Aorta (tissue), 5 donors: Measurements from ENCODE around the gene NTNG2. TPM values are rescaled to one million over a fixed set of nuclear protein-coding genes. Genes with fewer than 3 reads are reported as not detected.

Experiments used
- ATAC-seq: fragments of 200-7000 bp; cut with Tn5 transposase; one replicate; pipeline ENCODE4 v1.9.1; 2022; ENCODE audit warnings: moderate library complexity; ENCODE audit not compliant: low FRiP score
- DNase-seq, 2 donors: peaks; one replicate each; pipeline ENCODE4 v3.0.0-alpha.2; 2020
- H3K27ac ChIP-seq, 2 donors: one replicate each; pipeline ENCODE4 v1.5.1; 2013; ENCODE audit warnings: low read length in 2 of 2, mild to moderate bottlenecking in 2 of 2, moderate library complexity in 2 of 2, control low read depth in 1 of 2, inconsistent platforms in 1 of 2, low read depth in 1 of 2
- H3K27me3 ChIP-seq, 2 donors: one replicate each; pipeline ENCODE4 v1.6.1; 2013; ENCODE audit warnings: control low read depth in 1 of 2, low read length in 1 of 2, mild to moderate bottlenecking in 1 of 2, moderate library complexity in 1 of 2; ENCODE audit not compliant: insufficient read depth in 2 of 2, control insufficient read depth in 1 of 2
- H3K36me3 ChIP-seq, 2 donors: one replicate each; pipeline ENCODE4 v1.6.1; 2013; ENCODE audit warnings: control low read depth in 1 of 2, low read length in 1 of 2, mild to moderate bottlenecking in 1 of 2; ENCODE audit not compliant: insufficient read depth in 2 of 2, control insufficient read depth in 1 of 2
- H3K4me1 ChIP-seq, 2 donors: one replicate each; pipeline ENCODE4 v1.6.1; 2013; ENCODE audit warnings: low read length in 2 of 2, control low read depth in 1 of 2, mild to moderate bottlenecking in 1 of 2, moderate library complexity in 1 of 2; ENCODE audit not compliant: insufficient read depth in 2 of 2, control insufficient read depth in 1 of 2
- H3K4me3 ChIP-seq, 2 donors: one replicate each; pipeline ENCODE4 v1.5.1; 2013; ENCODE audit warnings: low read length in 2 of 2, control low read depth in 1 of 2, mild to moderate bottlenecking in 1 of 2
- H3K9me3 ChIP-seq: one replicate; pipeline ENCODE4 v1.6.1; 2013; ENCODE audit warnings: mild to moderate bottlenecking, low read length; ENCODE audit not compliant: control insufficient read depth
- WGBS, 2 donors: extraction: QIAGEN DNeasy Blood & Tissue Kit; methylation state at CpG; one replicate each; pipeline ENCODE4 v1.1.7; 2013; 5-methylcytosine and 5-hydroxymethylcytosine counted together
- intact Hi-C, 2 donors: fragments of 100-400 bp; cut with DNase I; formaldehyde crosslinking; loops; one replicate each; pipeline versions ENCODE4 v1.14.2 to v1.15.0; 2022
- long read RNA-seq, 2 donors: library from polyadenylated mRNA; unstranded; transcript quantifications; one replicate each; pipeline ENCODE4 v2.0.0, GENCODE V29; 2020 to 2021
- polyA plus RNA-seq, 2 donors: library from polyadenylated mRNA; stranded (reverse); fragments of 200-250 nt; gene quantifications; one replicate each; pipeline ENCODE4 v1.2.3, GENCODE V29; 2013
- total RNA-seq, 2 donors: library from RNA; stranded (reverse); fragmentation: NEBNext Ultra II Directional; extraction: Animal tissue kit (Norgen Biotek cat#: 25700); gene quantifications; one replicate each; pipeline ENCODE4 v1.2.1, GENCODE V29; 2021
- donor health status: healthy with polysubstance abuse.
- donor health status: Bipolar disorder and iron deficiency.
- donor health status: DM: no; HTN: no; CAD: no.
- donor health status: DM: no; HTN: no; CAD: no.
- donor health status: DM: yes; HTN: yes; CAD: no.

Gene NTNG2, protein sequence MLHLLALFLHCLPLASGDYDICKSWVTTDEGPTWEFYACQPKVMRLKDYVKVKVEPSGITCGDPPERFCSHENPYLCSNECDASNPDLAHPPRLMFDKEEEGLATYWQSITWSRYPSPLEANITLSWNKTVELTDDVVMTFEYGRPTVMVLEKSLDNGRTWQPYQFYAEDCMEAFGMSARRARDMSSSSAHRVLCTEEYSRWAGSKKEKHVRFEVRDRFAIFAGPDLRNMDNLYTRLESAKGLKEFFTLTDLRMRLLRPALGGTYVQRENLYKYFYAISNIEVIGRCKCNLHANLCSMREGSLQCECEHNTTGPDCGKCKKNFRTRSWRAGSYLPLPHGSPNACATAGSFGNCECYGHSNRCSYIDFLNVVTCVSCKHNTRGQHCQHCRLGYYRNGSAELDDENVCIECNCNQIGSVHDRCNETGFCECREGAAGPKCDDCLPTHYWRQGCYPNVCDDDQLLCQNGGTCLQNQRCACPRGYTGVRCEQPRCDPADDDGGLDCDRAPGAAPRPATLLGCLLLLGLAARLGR
- total RNA-seq (1 to 10 TPM; 1.8 to 5.3 TPM), polyA plus RNA-seq (under 1 TPM; 0.25 to 0.33 TPM)
- long read RNA-seq, donor 1: 0 reads
- long read RNA-seq, donor 2, full-length matches to known transcripts: 1 of 2 reads
- long read RNA-seq, donor 2, partial matches to known transcripts: 0 of 2 reads
- long read RNA-seq, donor 2, other reads (novel, unspliced or antisense): 1 of 2 reads

DNA sequence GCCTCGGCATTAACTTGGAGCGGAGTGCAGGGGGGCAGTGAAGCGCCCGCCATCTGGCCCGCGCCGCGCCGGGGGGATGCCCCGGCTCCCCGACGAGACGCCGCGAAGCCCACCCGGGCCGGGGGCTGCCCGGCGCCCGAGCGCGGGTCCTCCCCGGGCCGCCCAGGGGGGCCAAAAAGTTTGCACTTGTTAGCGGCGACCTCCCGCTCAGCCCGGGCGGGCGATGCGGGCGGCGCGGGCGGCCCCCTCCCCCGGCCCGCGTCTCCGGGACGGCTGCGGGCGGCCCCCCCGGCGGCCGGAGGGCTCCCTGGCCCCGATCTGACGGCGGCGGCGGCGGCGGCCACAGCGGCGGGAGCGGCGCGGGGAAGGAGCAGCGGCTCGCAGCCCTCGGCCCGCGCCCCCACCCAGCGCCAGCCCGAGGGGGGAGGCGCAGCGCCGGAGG, at the start of gene NTNG2:
NTNG2 (plus strand) TSS at position 316 of the 442 bp plus-strand sequence. CDS start 4,774 bp downstream, outside the sequence.
- intact Hi-C loops: loop anchor here in 1 of 2 donors (5.0 kb wide), 2 partner anchors 76 to 394 kb away; no protein-coding TSS in a partner anchor

DNA sequence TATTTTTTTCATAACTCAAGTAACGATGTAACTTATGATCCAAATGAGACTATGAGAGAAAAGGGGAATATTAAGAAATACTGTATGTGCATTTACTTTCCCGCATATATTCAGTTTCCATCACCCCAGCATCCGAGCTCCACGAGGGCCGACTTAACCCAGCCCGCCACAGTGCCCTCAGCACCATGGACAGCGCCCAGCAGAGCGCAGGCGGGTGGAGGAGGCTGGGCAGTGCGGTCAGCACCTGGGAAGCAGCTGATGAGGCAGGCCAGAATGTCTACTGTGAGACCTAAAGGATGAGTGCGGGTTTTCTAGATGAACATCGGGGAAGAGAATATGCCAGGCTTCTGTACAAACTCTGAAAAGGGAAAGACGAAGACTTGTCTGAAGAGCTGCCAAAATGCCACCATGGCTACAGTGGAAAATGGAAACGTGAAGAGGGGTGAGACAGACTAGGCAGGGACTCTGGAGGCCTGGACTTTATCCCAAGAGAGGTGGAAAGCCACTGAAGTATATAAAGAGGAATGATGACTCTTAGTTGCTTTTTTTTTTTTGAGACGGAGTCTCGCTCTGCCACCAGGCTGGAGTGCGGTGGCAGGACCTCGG, 47.7 kb upstream of the NTNG2 start:
- ATAC-seq: no peak
- Histone ChIP-seq H3K27me3 (peaks cover 0 to 2% of the 10 kb centered on the region in 2 donors), H3K27ac (no peak overlapping the region), H3K36me3 (no peaks in the 10 kb centered on the region), H3K9me3 (peaks cover 3% of the 10 kb centered on the region), H3K4me3 (no peak overlapping the region), H3K4me1 (no peaks in the 10 kb centered on the region)
- peak; percentile 63 to 87 for DNase-seq
- WGBS, 2 donors: 31 to 32% methylated on average over 18 of the region's 18 CpGs
- intact Hi-C loops: no loop called here

More for the DNA sequence above, at the start of gene NTNG2:
- H3K27me3 ChIP-seq: no peaks in the 10 kb centered on the region
- H3K4me3 ChIP-seq: peak within 1 kb of the TSS; percentile 81
- no peak for DNase-seq
- no peaks in the 10 kb centered on the region for H3K9me3 ChIP-seq
- no peak for ATAC-seq
- H3K36me3 ChIP-seq: no peaks in the 10 kb centered on the region
- 0 to 1% methylated on average over 10 to 67 of the region's 67 CpGs for WGBS, 2 donors
- no peaks in the 10 kb centered on the region for H3K4me1 ChIP-seq
- H3K27ac ChIP-seq: no peak within 1 kb of the TSS

GRCh38 chr9:132116583-132116982, 45.3 kb upstream of the NTNG2 start:
- DNase-seq (no peak), ATAC-seq (no peak)
- H3K27ac ChIP-seq: no peak overlapping the region
- 73 to 79% methylated on average over 3 of the region's 3 CpGs for WGBS, 2 donors
- H3K4me3 ChIP-seq: no peak overlapping the region
- H3K36me3 ChIP-seq: no peaks in the 10 kb centered on the region
- peaks cover 3% of the 10 kb centered on the region for H3K9me3 ChIP-seq
- no peaks in the 10 kb centered on the region for H3K4me1 ChIP-seq
- intact Hi-C loops: no loop called here
- H3K27me3 ChIP-seq: peaks cover 0 to 2% of the 10 kb centered on the region in 2 donors

DNA sequence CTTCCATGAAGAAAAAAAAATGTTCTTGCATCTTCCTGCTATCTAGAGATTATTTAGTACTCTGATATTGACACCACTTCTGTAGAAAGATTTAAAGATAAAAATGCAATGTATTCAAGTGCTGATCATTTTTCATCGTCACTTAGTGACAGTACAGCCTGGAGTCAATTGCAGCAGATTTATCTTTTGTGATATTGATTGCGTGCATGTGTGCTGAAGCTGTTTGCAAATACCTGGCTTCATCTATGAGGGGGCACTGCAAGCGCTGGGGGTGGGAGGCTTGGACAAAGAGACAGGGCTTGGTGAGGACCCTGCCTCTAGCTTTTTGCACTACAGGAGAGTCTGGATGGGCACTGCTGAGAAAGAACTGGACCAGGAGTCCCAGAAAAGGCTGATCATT, 44.2 kb upstream of the NTNG2 start:
- intact Hi-C loops: no loop called here
- no peaks in the 10 kb centered on the region for H3K36me3 ChIP-seq
- H3K27ac ChIP-seq: no peak overlapping the region
- peaks cover 3% of the 10 kb centered on the region for H3K9me3 ChIP-seq
- WGBS, 2 donors: 85 to 87% methylated on average over 3 of the region's 3 CpGs
- DNase-seq (no peak), ATAC-seq (no peak)
- H3K4me1 ChIP-seq: no peaks in the 10 kb centered on the region
- peaks cover 0 to 2% of the 10 kb centered on the region in 2 donors for H3K27me3 ChIP-seq
- no peak overlapping the region for H3K4me3 ChIP-seq

GRCh38 chr9:132121021-132121420, 40.8 kb upstream of the NTNG2 start:
- no peak overlapping the region for H3K27ac ChIP-seq
- ATAC-seq: no peak

DNA sequence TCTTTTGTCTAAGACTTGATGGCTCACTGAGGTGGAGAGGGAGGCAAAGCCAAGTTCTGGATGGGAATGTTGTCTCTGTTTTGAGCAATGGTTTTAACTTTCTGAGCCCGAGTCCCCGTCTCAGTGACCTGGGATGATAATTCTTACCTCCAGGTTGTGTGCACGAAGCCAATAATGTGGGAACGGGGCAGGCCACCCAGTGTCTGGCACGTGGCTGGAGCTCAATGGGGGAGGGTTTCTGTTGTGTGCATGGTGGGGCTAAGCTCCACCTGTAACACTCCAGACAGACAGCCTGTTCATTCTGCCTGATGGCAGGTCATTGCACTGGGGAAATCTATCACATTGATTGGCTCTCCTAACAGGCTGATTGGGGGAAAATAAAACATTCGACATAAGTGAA, 37.1 kb upstream of the NTNG2 start:
- DNase-seq (no peak), ATAC-seq (no peak)
- Histone ChIP-seq H3K4me3 (no peak overlapping the region), H3K27ac (no peak overlapping the region), H3K36me3 (no peaks in the 10 kb centered on the region), H3K9me3 (peaks cover 2% of the 10 kb centered on the region), H3K4me1 (no peaks in the 10 kb centered on the region), H3K27me3 (peaks cover 0 to 5% of the 10 kb centered on the region in 2 donors)
- WGBS, 2 donors: 34 to 35% methylated on average over 6 of the region's 6 CpGs
- intact Hi-C loops: no loop called here

More at GRCh38 chr9:132121021-132121420, 40.8 kb upstream of the NTNG2 start:
- H3K36me3 ChIP-seq: no peaks in the 10 kb centered on the region
- peaks cover 4% of the 10 kb centered on the region for H3K9me3 ChIP-seq
- H3K4me3 ChIP-seq: no peak overlapping the region
- H3K4me1 ChIP-seq: no peaks in the 10 kb centered on the region
- intact Hi-C loops: no loop called here
- 92 to 100% methylated on average over 2 of the region's 2 CpGs for WGBS, 2 donors
- DNase-seq: no peak
- peaks cover 0 to 3% of the 10 kb centered on the region in 2 donors for H3K27me3 ChIP-seq

GRCh38 chr9:132125361-132125760, 36.5 kb upstream of the NTNG2 start:
- no peak for DNase-seq
- Histone ChIP-seq H3K27ac (no peak overlapping the region), H3K9me3 (peaks cover 2% of the 10 kb centered on the region), H3K4me1 (no peaks in the 10 kb centered on the region), H3K4me3 (no peak overlapping the region), H3K27me3 (peaks cover 0 to 5% of the 10 kb centered on the region in 2 donors), H3K36me3 (no peaks in the 10 kb centered on the region)
- 22% methylated on average over 7 of the region's 7 CpGs for WGBS, 2 donors
- intact Hi-C loops: no loop called here
- ATAC-seq: no peak

DNA sequence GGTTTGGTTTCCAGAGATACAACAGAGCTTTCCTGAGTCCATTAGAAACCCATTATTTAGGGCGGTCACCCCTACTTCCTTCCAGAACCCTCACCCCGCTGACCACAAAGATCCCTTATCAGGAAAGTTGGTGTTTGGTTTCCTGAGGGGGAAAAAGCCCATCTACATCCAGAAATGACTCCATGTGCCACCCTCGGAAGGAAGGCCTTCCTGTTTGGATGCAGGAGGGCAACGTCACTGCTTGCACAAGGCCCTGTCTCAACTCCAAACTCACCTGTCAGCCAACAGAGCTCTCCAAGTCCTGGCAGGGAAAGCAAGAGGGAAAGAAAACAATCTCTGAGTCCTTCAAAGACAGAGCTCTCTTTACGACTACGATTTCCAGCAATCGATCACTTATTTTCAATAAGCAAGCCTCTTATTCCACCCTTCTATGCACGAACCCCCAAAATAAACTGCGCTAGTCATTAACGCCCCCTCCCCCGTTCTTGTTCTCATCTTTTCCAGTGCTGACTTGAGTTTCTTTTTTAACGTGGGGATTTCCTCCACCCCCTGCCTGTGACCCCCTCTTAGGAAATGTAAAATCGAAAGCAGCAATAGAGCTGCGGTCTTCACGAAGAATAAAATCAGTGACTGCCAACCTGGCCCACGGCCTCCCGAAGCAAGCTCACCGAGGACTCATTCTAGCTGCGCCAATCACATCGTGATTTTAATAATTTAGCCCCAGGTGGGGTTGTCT, 35.7 kb upstream of the NTNG2 start:
- Histone ChIP-seq H3K4me1 (no peaks in the 10 kb centered on the region), H3K9me3 (peaks cover 2% of the 10 kb centered on the region), H3K27me3 (peaks cover 0 to 5% of the 10 kb centered on the region in 2 donors), H3K27ac (no peak overlapping the region), H3K36me3 (no peaks in the 10 kb centered on the region), H3K4me3 (no peak overlapping the region)
- ATAC-seq: no peak
- no peak for DNase-seq
- 48 to 51% methylated on average over 20 of the region's 20 CpGs for WGBS, 2 donors
- intact Hi-C loops: no loop called here
